Muscle layer of duodenum (tissue), 2 donors: Measurements from ENCODE around the gene ONECUT3.

ENCODE experiments used
- H3K27ac ChIP-seq: one replicate; pipeline ENCODE4 v1.7.0; 2013; ENCODE audit warnings: mild to moderate bottlenecking, low read length
- H3K27me3 ChIP-seq: one replicate; pipeline ENCODE4 v1.7.0; 2013; ENCODE audit warnings: low read depth, mild to moderate bottlenecking, control low read depth, low read length
- H3K36me3 ChIP-seq, 2 donors: one replicate each; pipeline ENCODE4 v1.7.0; 2013; ENCODE audit warnings: low read length in 2 of 2, control low read depth in 1 of 2, mild to moderate bottlenecking in 1 of 2; ENCODE audit not compliant: insufficient read depth in 2 of 2, control insufficient read depth in 1 of 2
- H3K4me1 ChIP-seq, 2 donors: one replicate each; pipeline ENCODE4 v1.7.0; 2013; ENCODE audit warnings: low read length in 2 of 2, mild to moderate bottlenecking in 2 of 2, control low read depth in 1 of 2, moderate library complexity in 1 of 2; ENCODE audit not compliant: insufficient read depth in 2 of 2, control insufficient read depth in 1 of 2
- H3K4me3 ChIP-seq, 2 donors: one replicate each; pipeline ENCODE4 v1.7.0; 2013; ENCODE audit warnings: low read length in 2 of 2, low read depth in 1 of 2, mild to moderate bottlenecking in 1 of 2
- H3K9me3 ChIP-seq, 2 donors: one replicate each; pipeline ENCODE4 v1.7.0; 2013; ENCODE audit warnings: low read length in 2 of 2, control low read depth in 1 of 2, mild to moderate bottlenecking in 1 of 2; ENCODE audit not compliant: control insufficient read depth in 1 of 2
- donor health status: healthy.

Gene ONECUT3

DNA sequence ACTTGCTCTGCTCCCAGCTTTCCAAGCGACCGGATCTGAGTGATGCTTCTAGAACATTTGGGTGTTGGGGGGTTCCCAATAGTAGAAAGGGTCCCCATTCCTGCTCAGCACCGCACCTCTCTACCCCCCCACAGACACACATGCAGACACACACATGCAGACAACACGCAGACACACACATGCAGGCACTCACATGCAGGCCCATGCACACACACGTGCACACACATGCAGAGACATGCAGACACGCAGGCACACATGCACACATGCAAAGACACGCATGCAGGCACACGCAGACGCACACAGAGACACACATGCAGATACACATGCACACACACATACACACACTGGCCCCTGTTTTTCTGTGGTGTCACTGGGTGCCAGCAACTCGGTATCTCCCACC, 23.8 kb downstream of the ONECUT3 start:
- Histone ChIP-seq H3K27ac (no peak overlapping the region), H3K9me3 (peaks cover 6 to 10% of the 10 kb centered on the region in 2 donors), H3K4me1 (no peaks in the 10 kb centered on the region), H3K27me3 (peaks cover 57% of the 10 kb centered on the region), H3K4me3 (no peak overlapping the region), H3K36me3 (no peaks in the 10 kb centered on the region)

DNA sequence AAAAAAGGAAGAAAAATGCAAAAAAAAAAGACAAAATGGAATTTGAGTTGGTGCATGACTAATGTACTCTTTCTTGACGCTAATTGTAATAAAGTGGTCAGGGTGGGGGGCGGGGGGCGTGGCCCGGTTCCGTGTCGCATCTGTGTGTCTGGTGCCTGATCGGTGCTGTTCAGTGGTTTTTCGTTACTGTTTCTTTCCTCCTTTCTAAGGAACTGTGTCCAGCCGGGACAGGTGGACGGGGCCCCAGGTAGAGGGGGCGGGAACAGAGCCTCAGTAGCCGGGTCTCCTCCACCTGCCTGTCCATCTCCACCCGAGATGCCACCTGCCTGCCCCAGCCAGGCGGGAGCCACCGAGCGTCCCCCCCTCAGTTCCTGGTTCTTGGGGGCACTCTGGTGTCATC, 26.3 kb downstream of the ONECUT3 start:
- H3K4me3 ChIP-seq = no peak overlapping the region
- H3K27ac ChIP-seq = no peak overlapping the region
- peaks cover 45% of the 10 kb centered on the region for H3K27me3 ChIP-seq
- no peaks in the 10 kb centered on the region for H3K4me1 ChIP-seq
- no peaks in the 10 kb centered on the region for H3K36me3 ChIP-seq
- peaks cover 10 to 12% of the 10 kb centered on the region in 2 donors for H3K9me3 ChIP-seq

DNA sequence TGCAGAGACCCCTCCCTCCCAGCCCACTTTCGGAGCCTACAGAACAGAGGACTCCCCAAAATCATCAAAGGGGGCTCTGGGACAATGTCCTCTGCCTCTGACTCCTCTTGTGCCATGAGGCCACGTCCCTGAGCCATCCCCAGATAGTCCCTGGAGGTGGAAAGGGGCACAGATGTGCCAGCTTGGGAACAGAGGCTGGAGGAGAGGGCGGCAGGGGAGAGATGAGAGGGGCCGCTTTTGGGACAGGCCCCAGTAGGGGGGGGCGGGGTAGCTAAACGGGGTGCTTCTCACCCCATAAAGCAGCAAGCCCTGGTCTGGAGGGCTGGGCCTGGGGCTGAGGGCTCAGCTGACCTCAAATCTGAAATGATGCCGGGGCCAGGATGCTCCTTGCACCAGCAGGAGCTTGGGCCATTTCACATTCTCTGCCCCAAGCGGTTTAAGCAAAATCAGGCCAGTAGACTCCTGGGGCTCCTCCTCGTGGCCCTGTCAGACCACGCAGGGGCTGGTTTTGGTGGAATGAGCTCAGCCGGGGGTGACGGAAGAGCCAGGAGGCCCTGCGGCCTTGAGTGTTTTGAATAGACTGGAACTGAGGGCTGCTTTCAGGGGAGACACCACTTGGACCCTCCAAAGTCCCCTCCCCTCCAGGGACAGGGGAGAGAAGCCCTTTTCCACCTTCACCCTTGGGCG, 27.1 kb downstream of the ONECUT3 start:
- H3K36me3 ChIP-seq = no peaks in the 10 kb centered on the region
- H3K4me1 ChIP-seq = no peaks in the 10 kb centered on the region
- no peak overlapping the region for H3K27ac ChIP-seq
- H3K27me3 ChIP-seq = peaks cover 38% of the 10 kb centered on the region
- H3K9me3 ChIP-seq = peaks cover 4 to 12% of the 10 kb centered on the region in 2 donors
- no peak overlapping the region for H3K4me3 ChIP-seq

DNA sequence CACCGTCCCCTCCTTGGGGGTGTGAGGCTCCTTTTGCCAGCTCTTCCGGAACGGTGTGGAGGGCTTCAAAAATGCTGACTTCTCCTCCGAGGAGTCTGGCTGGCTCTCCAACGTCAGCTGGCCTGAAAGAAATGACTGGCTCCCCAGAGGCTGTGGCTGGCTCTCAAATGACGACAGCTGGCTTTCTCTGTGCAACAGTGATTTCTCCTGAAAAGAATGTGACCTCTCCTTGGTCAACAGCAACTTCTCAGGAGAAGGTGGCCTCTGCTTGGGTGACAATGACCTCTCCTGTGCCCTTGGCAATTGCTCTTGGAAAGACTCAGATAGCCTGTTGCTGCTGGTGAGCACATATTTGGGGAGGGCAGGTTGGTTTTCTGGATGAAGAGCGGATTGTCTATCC, 29.2 kb downstream of the ONECUT3 start:
- no peaks in the 10 kb centered on the region for H3K36me3 ChIP-seq
- H3K4me1 ChIP-seq = no peaks in the 10 kb centered on the region
- H3K4me3 ChIP-seq = no peak overlapping the region
- peaks cover 22% of the 10 kb centered on the region for H3K27me3 ChIP-seq
- H3K27ac ChIP-seq = no peak overlapping the region
- peaks cover 4 to 12% of the 10 kb centered on the region in 2 donors for H3K9me3 ChIP-seq

DNA sequence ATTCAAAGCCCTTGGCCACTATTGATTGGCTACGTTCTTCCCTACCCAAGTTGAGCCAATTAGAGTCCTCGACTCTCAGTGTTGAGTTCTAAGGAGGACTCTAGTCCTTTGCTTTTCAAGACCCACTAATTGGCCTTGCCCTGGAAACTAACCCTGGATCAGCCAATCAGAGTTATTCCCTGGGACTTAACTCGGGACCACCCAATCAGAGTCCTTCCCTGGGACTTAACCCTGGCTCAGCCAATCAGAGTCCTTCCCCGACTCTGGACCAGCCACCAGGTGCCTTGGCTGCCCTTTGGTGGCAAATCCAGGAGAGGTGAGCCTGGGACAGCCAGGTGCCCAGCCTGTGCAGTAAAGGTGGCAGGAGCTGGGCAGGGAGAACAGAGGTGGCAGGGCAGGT, 30.0 kb downstream of the ONECUT3 start:
- Histone ChIP-seq H3K27ac (no peak overlapping the region), H3K4me3 (no peak overlapping the region), H3K27me3 (peaks cover 22% of the 10 kb centered on the region), H3K4me1 (no peaks in the 10 kb centered on the region), H3K9me3 (peaks cover 4 to 12% of the 10 kb centered on the region in 2 donors), H3K36me3 (no peaks in the 10 kb centered on the region)

DNA sequence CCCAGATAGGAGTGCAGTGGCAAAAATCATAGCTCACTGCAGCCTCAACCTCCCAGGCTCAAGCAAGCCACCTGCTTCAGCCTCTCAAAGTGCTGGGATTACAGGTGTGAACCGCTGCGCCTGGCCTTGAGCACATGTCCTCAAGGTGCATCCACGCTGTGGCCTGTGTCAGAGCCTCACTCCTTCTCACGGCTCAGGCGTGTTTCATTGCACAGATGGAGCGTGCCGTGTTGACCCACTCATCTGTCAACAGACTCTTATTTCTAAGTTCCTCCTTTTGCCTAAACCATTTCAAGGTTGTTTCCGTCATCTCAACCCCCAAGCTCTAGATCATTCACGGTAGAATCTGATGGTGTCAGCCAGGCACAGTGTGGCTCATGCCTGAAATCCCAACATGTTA, 30.6 kb downstream of the ONECUT3 start:
- Histone ChIP-seq H3K36me3 (no peaks in the 10 kb centered on the region), H3K27me3 (peaks cover 25% of the 10 kb centered on the region), H3K27ac (no peak overlapping the region)

DNA sequence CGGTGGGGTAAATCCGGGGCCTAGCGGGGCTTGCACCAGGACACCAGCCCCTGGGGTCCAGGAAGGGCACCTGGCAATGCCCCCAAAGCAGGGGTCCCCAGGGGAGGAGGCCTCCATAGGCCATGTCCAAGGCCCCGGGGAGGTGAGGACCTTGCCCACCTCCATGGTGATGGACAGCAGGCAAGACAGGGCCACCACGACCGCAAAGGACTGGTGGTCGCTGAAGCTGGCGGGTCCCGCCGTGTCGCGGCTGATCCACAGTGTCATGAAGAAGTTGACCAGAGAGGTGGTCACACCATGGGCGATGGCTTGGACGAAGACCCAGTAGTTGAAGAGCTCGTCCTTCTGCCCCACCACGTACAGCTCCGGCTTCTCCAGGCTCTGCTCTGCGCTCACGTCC, 32.0 kb downstream of the ONECUT3 start:
- peaks cover 4 to 12% of the 10 kb centered on the region in 2 donors for H3K9me3 ChIP-seq
- no peaks in the 10 kb centered on the region for H3K36me3 ChIP-seq
- peaks cover 0 to 3% of the 10 kb centered on the region in 2 donors for H3K4me1 ChIP-seq
- no peak overlapping the region for H3K4me3 ChIP-seq
- peaks cover 14% of the 10 kb centered on the region for H3K27me3 ChIP-seq
- no peak overlapping the region for H3K27ac ChIP-seq

More for the DNA sequence above, 30.6 kb downstream of the ONECUT3 start:
- no peaks in the 10 kb centered on the region for H3K4me1 ChIP-seq
- peaks cover 4 to 12% of the 10 kb centered on the region in 2 donors for H3K9me3 ChIP-seq
- no peak overlapping the region for H3K4me3 ChIP-seq

DNA sequence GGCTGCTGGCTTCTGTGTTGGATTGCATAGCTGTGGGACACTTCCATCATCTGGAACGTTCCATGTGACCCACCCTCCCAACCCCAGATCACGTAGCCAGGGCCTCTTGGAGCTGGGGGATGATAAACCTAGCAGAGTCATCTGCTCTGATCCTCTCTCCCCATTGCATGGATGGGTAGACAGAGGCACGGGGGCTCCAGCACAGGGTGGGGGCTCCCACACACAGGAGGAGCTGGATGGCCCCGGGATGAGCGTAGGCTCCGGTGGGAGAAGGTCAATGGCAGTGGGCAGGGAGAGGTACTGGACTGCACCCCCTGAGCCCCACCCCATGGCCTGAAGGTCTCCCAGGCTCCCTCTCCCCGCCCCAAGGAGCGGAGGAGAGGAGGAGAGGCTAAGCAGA, 33.4 kb downstream of the ONECUT3 start:
- Histone ChIP-seq H3K4me3 (no peak overlapping the region), H3K27ac (no peak overlapping the region), H3K4me1 (peaks cover 0 to 3% of the 10 kb centered on the region in 2 donors), H3K27me3 (peaks cover 9% of the 10 kb centered on the region), H3K36me3 (no peaks in the 10 kb centered on the region), H3K9me3 (peaks cover 2 to 11% of the 10 kb centered on the region in 2 donors)

DNA sequence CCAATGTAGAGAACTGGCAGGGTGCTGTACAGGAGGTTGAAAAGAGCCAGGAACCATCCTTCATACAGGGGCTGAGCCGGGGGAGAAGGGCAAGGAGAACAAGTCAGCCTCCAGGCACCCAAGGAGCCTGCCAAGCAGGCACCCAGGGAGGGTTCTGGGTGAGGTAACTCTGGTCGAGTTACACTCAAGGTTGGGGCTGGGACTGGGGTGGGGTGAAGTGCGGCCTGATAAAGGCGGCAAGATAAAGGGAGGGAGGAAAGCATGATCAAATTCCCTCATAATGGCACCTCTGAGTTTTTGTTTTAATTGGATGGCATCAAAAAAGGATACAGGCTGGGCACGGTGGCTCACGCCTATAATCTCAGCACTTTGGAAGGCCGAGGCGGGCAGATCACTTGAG, 33.8 kb downstream of the ONECUT3 start:
- Histone ChIP-seq H3K27me3 (peaks cover 9% of the 10 kb centered on the region), H3K9me3 (peaks cover 0 to 7% of the 10 kb centered on the region in 2 donors), H3K4me1 (peaks cover 0 to 3% of the 10 kb centered on the region in 2 donors), H3K27ac (no peak overlapping the region), H3K4me3 (no peak overlapping the region), H3K36me3 (no peaks in the 10 kb centered on the region)

DNA sequence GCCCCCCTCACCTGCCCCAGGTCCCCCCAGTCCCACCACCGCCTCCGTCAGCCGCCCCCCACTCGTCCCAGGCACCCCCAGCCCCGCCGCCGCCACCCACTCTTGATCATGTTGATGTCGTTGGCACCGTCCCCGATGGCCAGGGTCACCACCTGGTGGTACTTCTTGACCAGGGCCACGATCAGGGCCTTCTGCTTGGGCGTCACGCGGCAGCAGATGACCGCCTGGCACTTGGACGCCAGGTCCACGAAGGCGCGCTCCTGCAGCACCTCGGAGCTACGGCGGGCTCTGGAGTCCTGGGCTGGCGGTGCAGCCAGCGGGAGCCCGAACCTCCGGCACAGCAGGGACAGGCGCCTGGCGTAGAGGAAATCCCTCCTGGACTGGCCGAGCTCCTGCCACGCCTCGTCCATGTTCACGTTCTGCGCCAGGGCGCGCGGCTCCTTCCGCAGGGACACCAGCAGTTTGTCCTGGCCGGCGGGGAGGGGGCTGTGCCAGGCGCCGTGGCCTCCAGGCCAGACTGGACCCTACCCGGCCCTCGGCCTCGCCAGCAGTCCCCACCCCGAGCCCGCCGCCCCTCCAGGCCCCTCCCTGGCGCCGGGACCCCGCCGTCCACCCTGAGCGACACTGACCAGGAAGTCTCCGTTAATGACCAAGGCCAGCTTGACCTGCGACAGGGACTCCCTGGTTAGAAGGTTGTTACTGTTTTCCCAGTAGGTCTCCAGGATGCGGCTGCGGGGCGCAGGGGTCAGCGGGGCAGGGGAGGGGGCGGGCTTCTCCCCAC, 36.1 kb downstream of the ONECUT3 start:
- Histone ChIP-seq H3K9me3 (no peaks in the 10 kb centered on the region), H3K4me1 (peaks cover 0 to 3% of the 10 kb centered on the region in 2 donors), H3K27me3 (peaks cover 3% of the 10 kb centered on the region), H3K36me3 (no peaks in the 10 kb centered on the region), H3K4me3 (no peak overlapping the region), H3K27ac (no peak overlapping the region)

DNA sequence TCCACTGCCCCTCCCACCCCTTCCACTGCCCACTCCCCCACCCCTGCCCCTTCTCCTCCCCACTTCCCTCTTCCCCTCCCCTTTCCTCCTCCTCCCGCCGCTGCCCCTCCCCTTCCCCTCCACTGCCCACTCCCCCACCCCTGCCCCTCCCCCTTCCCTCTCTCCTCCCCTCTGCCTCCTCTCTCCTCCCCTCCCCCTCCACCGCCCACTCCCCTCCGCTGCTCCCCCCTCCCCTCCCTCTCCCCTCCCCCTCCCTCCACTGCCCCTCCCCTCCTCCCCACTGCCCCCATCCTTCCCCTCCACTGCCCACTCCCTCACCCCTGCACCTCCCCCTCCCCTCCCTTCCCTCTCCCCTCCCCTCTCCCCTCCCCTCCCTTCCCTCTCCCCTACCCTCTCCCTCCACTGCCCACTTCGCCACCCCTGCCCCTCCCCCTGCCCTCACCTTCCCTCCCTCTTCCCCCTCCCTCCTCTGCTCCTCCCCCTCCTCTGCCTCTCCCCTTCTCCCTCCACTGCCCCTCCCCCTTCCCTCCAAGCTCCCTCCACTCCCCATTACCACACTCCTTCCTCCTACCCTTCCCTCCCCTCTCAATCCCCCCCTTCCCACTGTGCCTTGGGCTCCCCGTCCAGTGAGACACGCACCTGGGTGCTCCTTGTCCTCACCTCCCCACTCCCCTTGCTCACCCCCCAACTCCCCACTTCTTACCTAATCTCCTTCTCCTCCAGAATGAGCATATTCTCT, 36.9 kb downstream of the ONECUT3 start:
- peaks cover 0 to 3% of the 10 kb centered on the region in 2 donors for H3K4me1 ChIP-seq
- H3K36me3 ChIP-seq = no peaks in the 10 kb centered on the region
- no peaks in the 10 kb centered on the region for H3K9me3 ChIP-seq
- no peak overlapping the region for H3K27ac ChIP-seq
- peaks cover 3% of the 10 kb centered on the region for H3K27me3 ChIP-seq
- no peak overlapping the region for H3K4me3 ChIP-seq
